Measurements from ENCODE around the gene SLC25A26. TPM values are rescaled to one million over a fixed set of nuclear protein-coding genes. Genes with fewer than 3 reads are reported as not detected.
A peak's percentile ranks its signal among the peaks of the same experiment; 100 is the strongest.

Gene SLC25A26
- total and polyA plus RNA-seq, 2 of the 13 experiments (the other 11 are each of a cell fraction or from before 2014, with no cell fraction given) = 23.1 to 32.7 TPM

GRCh38 chr3:66220602-66221377 lies at the start of gene SLC25A26 (continued):
- TF ChIP-seq, protein P1, sequence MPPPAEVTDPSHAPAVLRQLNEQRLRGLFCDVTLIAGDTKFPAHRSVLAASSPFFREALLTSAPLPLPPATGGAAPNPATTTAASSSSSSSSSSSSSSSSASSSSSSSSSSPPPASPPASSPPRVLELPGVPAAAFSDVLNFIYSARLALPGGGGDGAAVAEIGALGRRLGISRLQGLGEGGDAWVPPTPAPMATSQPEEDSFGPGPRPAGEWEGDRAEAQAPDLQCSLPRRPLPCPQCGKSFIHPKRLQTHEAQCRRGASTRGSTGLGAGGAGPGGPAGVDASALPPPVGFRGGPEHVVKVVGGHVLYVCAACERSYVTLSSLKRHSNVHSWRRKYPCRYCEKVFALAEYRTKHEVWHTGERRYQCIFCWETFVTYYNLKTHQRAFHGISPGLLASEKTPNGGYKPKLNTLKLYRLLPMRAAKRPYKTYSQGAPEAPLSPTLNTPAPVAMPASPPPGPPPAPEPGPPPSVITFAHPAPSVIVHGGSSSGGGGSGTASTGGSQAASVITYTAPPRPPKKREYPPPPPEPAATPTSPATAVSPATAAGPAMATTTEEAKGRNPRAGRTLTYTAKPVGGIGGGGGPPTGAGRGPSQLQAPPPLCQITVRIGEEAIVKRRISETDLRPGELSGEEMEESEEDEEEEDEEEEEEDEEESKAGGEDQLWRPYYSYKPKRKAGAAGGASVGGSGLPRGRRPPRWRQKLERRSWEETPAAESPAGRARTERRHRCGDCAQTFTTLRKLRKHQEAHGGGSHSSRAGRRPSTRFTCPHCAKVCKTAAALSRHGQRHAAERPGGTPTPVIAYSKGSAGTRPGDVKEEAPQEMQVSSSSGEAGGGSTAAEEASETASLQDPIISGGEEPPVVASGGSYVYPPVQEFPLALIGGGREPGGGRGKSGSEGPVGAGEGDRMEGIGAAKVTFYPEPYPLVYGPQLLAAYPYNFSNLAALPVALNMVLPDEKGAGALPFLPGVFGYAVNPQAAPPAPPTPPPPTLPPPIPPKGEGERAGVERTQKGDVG (CRISPR knock-in tag; IDR thresholded peaks at IDR 0.05; ENCODE audit: borderline replicate concordance) = no peak
- TF ChIP-seq NRL (CRISPR knock-in tag; IDR thresholded peaks at IDR 0.05; ENCODE audit: borderline replicate concordance) (peak; percentile 81), MTERF4 (CRISPR knock-in tag; IDR thresholded peaks at IDR 0.05) (no peak; the same call in 1 of the 2 replicates), RCOR2 (CRISPR knock-in tag; IDR thresholded peaks at IDR 0.05) (no peak), HCFC1 (IDR thresholded peaks at IDR 0.05; ENCODE audit: low read depth, low read length) (peak; percentile 51; the same call in 1 of the 2 replicates), ZNF761 (CRISPR knock-in tag; conservative IDR thresholded peaks at IDR 0.05) (no peak), TAF1 (CRISPR knock-in tag; IDR thresholded peaks at IDR 0.05) (peak; percentile 87), ZNF10 (CRISPR knock-in tag; IDR thresholded peaks at IDR 0.05; ENCODE audit: borderline replicate concordance, low read depth) (no peak), ZNF562 (CRISPR knock-in tag; IDR thresholded peaks at IDR 0.05; ENCODE audit: borderline replicate concordance) (no peak), KAT7 (CRISPR knock-in tag; IDR thresholded peaks at IDR 0.05; ENCODE audit: borderline replicate concordance) (0 out of 2 replicates have a peak, but pooled peaks have one; percentile 35)
- TF ChIP-seq, protein P2, sequence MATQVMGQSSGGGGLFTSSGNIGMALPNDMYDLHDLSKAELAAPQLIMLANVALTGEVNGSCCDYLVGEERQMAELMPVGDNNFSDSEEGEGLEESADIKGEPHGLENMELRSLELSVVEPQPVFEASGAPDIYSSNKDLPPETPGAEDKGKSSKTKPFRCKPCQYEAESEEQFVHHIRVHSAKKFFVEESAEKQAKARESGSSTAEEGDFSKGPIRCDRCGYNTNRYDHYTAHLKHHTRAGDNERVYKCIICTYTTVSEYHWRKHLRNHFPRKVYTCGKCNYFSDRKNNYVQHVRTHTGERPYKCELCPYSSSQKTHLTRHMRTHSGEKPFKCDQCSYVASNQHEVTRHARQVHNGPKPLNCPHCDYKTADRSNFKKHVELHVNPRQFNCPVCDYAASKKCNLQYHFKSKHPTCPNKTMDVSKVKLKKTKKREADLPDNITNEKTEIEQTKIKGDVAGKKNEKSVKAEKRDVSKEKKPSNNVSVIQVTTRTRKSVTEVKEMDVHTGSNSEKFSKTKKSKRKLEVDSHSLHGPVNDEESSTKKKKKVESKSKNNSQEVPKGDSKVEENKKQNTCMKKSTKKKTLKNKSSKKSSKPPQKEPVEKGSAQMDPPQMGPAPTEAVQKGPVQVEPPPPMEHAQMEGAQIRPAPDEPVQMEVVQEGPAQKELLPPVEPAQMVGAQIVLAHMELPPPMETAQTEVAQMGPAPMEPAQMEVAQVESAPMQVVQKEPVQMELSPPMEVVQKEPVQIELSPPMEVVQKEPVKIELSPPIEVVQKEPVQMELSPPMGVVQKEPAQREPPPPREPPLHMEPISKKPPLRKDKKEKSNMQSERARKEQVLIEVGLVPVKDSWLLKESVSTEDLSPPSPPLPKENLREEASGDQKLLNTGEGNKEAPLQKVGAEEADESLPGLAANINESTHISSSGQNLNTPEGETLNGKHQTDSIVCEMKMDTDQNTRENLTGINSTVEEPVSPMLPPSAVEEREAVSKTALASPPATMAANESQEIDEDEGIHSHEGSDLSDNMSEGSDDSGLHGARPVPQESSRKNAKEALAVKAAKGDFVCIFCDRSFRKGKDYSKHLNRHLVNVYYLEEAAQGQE (IDR thresholded peaks at IDR 0.05; ENCODE audit: borderline replicate concordance in 1 of 2, low read depth in 1 of 2, low read length in 2 of 2) = peak in 1 of 2 experiments; percentile 36; a peak in 1 of 4 replicates
- TF ChIP-seq, protein P3, sequence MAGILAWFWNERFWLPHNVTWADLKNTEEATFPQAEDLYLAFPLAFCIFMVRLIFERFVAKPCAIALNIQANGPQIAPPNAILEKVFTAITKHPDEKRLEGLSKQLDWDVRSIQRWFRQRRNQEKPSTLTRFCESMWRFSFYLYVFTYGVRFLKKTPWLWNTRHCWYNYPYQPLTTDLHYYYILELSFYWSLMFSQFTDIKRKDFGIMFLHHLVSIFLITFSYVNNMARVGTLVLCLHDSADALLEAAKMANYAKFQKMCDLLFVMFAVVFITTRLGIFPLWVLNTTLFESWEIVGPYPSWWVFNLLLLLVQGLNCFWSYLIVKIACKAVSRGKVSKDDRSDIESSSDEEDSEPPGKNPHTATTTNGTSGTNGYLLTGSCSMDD (CRISPR knock-in tag; IDR thresholded peaks at IDR 0.05) = no peak
- TF ChIP-seq, protein P4, sequence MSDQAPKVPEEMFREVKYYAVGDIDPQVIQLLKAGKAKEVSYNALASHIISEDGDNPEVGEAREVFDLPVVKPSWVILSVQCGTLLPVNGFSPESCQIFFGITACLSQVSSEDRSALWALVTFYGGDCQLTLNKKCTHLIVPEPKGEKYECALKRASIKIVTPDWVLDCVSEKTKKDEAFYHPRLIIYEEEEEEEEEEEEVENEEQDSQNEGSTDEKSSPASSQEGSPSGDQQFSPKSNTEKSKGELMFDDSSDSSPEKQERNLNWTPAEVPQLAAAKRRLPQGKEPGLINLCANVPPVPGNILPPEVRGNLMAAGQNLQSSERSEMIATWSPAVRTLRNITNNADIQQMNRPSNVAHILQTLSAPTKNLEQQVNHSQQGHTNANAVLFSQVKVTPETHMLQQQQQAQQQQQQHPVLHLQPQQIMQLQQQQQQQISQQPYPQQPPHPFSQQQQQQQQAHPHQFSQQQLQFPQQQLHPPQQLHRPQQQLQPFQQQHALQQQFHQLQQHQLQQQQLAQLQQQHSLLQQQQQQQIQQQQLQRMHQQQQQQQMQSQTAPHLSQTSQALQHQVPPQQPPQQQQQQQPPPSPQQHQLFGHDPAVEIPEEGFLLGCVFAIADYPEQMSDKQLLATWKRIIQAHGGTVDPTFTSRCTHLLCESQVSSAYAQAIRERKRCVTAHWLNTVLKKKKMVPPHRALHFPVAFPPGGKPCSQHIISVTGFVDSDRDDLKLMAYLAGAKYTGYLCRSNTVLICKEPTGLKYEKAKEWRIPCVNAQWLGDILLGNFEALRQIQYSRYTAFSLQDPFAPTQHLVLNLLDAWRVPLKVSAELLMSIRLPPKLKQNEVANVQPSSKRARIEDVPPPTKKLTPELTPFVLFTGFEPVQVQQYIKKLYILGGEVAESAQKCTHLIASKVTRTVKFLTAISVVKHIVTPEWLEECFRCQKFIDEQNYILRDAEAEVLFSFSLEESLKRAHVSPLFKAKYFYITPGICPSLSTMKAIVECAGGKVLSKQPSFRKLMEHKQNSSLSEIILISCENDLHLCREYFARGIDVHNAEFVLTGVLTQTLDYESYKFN (CRISPR knock-in tag; conservative IDR thresholded peaks at IDR 0.05) = peak; percentile 52; the same call in 1 of the 2 replicates
